Measurements from ENCODE around the gene EMC6.

Gene EMC6
- long read RNA-seq, donor 1, transcript EMC6-202 (2 exons, 762 nt): minor isoform, 7 of 50 reads
- long read RNA-seq, donor 1, transcript EMC6-201 (2 exons, 653 nt): major isoform, 43 of 50 reads
- long read RNA-seq, donor 1, partial matches to known transcripts: 0 of 50 reads
- long read RNA-seq, donor 1, other reads (novel, unspliced or antisense): 0 of 50 reads
- long read RNA-seq, donor 2, transcript EMC6-202 (2 exons, 762 nt): minor isoform, 5 of 38 reads
- long read RNA-seq, donor 2, transcript EMC6-201 (2 exons, 653 nt): major isoform, 33 of 38 reads
- long read RNA-seq, donor 2, partial matches to known transcripts: 0 of 38 reads
- long read RNA-seq, donor 2, other reads (novel, unspliced or antisense): 0 of 38 reads
- long read RNA-seq, donor 3, transcript EMC6-201 (2 exons, 653 nt): major isoform, 21 of 21 reads
- long read RNA-seq, donor 3, partial matches to known transcripts: 0 of 21 reads
- long read RNA-seq, donor 3, other reads (novel, unspliced or antisense): 0 of 21 reads
- long read RNA-seq, donor 4, transcript EMC6-201 (2 exons, 653 nt): major isoform, 21 of 27 reads
- long read RNA-seq, donor 4, transcript EMC6-202 (2 exons, 762 nt): minor isoform, 6 of 27 reads
- long read RNA-seq, donor 4, partial matches to known transcripts: 0 of 27 reads
- long read RNA-seq, donor 4, other reads (novel, unspliced or antisense): 0 of 27 reads
- long read RNA-seq, donor 5, transcript EMC6-201 (2 exons, 653 nt): major isoform, 37 of 39 reads
- long read RNA-seq, donor 5, partial matches to known transcripts: 0 of 39 reads
- long read RNA-seq, donor 5, other reads (novel, unspliced or antisense): 0 of 39 reads
- long read RNA-seq, donor 6, transcript EMC6-201 (2 exons, 653 nt): major isoform, 42 of 45 reads
- long read RNA-seq, donor 6, partial matches to known transcripts: 0 of 45 reads
- long read RNA-seq, donor 6, other reads (novel, unspliced or antisense): 0 of 45 reads
- long read RNA-seq, donor 7: 0 reads
- long read RNA-seq, donor 8, transcript EMC6-201 (2 exons, 653 nt): major isoform, 30 of 31 reads
- long read RNA-seq, donor 8, partial matches to known transcripts: 0 of 31 reads
- long read RNA-seq, donor 8, other reads (novel, unspliced or antisense): 0 of 31 reads

DNA sequence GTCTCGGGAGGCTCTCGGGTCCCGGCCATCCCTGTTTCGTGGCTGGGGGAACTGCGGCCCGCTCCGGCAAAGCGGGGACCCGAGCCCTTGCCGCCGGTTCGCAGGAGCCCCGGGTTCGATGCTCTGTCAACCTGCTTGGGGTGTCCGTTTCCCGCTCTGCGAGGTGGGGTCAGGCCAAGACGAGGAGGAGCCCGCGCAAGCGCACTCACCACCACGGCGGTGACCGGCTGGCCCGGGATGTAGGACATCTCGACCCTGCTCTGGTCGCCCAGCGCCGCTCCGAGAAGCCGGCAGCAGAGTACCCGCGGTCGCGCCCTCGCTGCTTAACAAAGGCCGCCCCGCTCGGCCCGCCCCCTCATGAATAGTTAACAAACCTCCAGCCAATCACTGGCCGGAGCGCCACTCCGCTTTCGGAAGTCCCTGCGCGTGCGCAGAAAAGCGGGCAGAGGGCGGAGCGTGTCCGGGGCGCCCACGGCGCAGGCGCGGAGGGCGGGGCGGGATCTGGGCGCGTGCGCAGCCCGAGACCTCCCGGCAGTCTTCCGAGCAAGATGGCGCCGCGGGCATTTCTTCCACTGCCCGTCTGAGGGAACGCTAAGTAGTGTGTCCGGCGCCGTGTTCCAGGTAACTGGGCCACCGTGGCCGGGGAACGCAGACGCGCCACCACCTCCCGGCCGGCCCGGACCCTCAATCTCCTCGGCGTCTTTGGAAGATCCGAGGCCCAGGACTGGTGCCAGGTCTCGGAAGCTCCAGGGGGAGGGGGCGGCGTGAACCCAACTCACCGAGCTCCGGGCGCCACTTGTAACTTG is at the start of gene EMC6, which contains the start of gene TAX1BP3:
Gene EMC6 (plus strand): TSS at position 534 of the 806 bp plus-strand sequence. CDS start 335 bp downstream, outside the sequence.
Gene TAX1BP3 (minus strand): TSS at position 300 of the 806 bp plus-strand sequence. CDS start 52 bp downstream, at position 248.
- peak; percentile 98 for DNase-seq

DNA sequence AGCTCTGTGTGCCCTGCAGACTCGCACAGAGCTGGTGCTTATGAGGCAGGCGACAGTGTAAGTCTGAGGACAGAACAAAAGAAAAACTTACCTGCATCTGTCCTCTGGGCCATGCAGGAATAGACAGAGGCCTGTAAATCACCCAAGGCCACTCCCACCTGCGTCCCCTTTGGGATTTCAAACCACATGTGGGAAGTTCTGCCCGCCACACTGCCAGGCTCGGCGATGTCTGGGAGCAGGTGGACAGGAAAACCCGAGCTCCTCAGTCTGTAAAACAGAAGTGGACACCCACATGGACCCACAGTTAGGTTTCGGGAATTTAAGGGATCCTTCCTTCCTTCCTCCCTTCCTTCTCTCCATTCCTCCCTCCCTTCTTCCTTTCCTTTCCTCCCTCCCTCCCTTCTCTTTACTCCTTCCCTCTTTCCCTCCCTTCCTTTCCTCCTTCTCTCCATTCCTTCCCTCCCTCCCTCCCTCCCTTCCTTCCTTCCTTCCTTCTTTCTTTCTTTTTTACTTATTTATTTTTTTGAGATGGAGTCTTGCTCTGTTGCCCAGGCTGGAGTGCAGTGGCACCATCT is 47.4 kb upstream of the EMC6 start:
- no peak for DNase-seq

DNA sequence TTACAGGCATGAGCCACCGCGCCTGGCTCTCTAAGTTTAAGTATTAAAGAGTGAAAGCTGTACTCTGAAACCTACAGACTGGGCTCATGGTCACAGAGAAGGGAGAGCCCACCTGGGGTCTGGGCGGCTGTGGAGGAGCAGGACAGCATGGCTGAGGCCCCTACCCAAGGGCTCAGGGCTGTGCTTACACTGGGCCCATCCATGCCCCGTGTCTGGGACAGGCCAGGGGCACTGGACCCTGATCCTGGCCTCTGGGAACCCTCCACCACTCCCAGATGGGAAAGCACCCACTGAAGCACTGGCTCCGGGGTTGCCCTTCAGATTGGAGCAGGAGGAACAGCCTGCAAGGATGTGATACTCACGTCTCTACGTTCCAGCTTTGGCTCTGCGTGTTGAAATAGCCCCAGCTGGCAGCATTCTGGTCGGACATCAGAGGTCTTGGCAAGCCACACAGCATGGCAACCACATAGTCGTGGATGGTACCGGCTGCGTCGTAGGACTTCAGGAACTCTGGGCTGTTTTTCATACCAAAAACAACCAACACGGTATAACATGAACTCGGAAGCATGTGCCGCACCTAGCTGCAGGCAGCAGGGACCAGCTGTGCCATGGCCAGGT is 45.5 kb upstream of the EMC6 start:
- DNase-seq: no peak

DNA sequence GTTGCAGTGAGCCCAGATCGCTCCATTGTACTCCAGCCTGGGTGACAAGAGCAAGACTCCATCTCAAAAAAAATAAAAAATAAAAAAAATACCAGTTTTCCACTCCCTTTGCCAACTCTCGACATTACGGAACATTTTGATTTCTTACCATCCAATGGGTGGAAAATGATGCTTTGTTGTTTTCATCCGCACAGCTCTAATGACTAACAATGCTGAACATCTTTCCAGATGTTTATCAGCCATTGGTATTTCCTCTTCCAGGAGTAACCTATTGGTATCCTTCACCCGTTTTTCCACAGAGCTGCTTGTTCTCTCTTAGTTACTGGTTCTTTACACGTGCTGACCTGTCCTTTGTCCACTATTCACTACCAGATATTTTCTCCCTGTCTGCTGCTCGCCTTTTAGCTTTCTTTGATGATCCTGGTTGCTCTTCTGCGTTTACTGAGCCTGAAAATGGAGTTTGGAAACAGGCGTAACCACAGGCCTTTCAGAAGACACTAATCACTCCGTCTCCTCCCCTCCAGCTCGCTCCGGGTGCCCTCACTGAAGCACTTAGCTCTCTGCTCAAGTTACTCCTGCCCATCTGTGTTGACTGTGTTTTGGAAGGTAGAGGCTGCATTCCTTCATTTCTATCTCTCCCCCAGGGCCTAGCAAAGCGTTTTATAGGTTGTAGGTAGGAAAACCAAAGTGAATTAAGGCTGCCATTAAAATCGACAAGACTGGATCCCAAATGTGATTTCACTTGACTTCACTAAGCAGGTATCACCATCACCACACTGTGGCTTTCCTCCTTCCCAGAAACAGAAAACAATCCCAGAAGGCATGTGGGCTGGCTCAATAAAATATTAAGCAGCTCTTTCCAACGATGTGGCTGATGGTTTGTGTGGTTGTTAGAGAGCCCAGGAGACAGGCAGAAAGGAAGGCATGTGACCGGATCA is 41.5 kb upstream of the EMC6 start:
- DNase-seq: no peak

DNA sequence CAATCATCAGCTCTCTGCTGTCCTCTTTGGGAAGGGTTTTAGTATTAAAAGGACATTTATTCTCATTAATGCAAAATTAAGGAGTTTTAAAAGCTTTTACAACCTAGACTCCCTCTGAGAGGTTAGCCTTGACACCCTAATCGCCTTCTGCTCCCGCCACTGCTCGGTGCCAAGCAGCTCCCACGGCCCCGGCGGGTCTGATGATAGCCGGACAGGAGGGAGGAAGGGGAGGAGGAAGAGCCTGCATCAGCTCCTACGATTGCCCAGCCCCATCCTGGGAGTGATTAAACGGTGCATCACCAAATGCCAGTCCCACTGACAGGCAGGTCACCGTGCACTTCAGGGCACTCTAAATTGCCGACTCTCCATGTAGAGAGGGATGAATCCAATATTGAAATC is 40.8 kb upstream of the EMC6 start:
- DNase-seq: no peak

DNA sequence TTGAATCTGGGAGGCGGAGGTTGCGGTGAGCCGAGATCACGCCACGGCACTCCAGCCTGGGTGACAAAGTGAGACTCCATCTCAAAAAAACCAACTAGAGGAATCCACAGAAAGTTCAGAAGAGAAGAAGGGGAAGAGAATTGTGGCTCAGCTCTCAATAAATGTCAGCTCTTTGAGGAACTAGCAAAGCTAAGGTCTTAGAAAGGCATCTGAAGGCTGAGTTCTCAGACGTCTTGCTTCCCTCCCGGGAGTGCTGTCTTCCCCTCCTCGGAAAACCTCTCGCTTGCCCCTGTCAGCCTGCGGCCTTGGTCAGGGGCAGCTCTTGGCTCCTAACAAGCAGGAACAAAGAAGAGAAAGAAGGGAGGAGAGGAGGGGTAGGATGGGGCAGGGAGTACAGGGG is 37.8 kb upstream of the EMC6 start:
- no peak for DNase-seq

DNA sequence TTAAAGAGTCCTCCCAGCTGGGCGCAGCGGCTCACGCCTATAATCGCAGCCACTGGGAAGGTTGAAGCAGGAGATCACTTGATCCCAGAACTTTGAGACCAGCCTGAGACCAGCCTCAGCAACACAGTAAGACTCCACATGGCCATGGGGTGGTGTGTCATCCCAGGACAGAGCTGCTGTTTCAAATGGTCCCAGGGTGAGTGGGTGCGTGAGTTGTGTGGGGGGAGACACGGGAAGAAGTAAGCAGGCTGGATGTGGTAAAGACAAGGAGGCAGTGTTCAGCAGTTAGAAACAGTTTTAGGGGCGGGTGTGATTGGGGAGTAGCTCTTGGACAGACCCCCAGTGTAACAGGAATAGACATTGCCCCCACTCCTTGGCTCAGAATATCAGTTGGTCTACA is 36.3 kb upstream of the EMC6 start:
- no peak for DNase-seq

DNA sequence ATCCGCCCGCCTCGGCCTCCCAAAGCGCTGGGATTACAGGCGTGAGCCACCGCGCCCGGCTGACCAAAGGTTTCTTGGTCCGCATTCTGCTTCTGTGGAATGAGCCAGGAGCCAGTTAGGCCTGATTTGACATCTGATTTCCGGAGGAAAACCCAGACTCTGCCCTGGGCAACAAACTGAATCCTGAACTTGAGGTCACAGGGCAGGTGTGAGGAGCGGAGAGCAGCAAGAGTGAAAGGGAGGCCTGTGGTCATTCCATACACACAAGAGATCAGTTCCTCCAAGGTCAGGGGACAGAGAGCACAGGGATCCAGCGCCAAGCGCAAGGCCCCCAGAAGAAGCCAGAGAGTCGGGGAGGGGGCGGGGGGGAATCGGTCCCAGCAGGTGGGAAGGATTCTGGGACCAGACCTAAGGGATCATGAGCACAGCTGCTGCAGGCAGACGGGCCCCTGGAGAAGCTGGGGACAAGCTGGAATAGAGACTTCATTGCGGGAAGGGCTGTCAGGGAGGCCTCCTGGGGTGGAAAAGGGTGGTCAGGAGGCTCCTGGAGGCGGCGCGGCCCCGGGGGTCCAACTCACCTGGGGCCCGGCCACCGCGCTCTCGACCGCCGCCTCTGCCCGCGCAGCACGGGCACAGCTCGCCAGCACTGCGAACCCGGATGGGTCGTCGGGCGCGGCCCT is 33.0 kb upstream of the EMC6 start:
- peak; percentile 94 for DNase-seq

DNA sequence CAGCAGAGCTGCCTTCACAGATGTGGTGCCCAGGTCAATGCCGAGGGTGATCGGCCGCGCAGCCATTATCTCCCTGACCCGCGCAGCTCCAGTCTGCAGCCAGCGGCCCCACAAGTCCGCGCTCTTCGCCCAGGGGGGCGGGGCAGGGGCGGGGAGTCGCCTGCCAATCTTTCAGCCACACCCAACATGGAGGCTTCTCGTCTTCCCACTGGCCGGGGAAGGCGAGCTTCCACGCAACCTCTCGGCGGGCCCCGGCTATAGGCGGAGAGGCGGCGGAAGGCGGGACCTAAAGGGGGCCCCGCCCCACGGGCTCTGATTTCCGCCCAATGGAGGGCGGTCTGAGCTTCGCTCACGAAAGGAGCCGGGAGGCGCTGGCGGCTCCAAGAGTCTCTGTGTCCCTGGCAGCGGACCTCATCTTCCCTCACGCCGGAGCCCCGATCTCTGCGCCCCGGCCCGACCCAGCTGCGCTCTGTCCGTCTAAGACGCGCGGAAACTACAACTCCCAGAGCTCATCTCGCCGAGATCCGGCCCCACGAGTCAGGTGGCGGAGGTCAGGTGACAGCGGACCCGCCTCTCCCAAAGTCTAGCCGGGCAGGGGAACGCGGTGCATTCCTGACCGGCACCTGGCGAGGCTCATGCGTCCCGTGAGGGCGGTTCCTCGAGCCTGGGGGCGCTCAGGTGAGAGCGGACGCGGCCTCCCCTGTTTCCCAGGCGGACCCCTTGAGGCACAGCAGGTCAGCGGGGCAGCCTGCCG is 32.3 kb upstream of the EMC6 start, which contains the start of the genes CTNS and SHPK:
Gene CTNS (plus strand): TSS at position 607 of the 754 bp plus-strand sequence. CDS start 3,447 bp downstream, outside the sequence.
Gene SHPK (minus strand): TSS at position 97 of the 754 bp plus-strand sequence. CDS start 31 bp downstream, at position 66.
- DNase-seq: peak; percentile 99

DNA sequence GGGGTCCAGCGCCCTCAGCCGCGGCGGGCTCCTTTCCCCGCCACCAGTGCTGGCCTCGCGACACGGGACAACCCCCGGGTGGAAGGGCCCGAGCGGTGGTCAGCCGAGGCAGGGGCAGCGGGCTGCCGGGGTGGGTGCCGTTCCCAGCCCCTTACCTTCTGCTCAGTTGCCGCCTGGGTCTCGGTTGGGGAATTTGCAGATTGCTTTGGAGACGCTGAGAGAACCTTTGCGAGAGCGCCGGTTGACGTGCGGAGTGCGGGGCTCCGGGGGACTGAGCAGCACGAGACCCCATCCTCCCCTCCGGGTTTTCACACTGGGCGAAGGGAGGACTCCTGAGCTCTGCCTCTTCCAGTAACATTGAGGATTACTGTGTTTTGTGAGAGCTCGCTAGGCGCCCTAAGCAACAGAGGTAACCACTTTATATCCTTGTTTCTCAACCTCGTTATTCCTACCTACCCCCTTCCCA is 31.7 kb upstream of the EMC6 start:
- DNase-seq: no peak

DNA sequence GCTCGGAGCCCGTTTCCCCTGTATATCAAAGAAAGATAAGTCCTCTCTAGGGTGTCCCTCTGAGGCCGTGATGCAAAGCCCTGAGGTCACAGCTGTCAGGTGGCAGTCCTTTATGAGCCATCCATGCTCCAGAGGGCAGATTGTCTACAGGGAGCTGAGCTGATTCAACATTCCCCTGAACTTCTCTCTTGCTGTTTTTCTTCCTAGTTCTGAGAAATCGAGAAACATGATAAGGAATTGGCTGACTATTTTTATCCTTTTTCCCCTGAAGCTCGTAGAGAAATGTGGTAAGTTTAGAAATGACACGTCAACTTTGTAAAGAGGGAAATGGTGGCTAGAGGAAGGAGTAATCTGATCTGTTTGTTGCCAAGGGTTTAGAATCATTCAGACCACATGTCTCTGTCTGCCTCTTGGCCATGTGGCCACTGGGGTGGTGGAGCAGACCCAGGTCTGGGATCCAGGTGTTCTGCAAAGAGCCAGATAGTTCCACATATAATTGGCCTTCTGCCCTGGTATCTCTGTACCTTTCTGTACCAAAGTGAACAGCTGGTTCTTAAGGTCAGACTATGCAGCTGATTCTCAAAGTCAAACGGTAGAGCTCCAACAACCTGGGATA is 28.5 kb upstream of the EMC6 start:
- DNase-seq: no peak

DNA sequence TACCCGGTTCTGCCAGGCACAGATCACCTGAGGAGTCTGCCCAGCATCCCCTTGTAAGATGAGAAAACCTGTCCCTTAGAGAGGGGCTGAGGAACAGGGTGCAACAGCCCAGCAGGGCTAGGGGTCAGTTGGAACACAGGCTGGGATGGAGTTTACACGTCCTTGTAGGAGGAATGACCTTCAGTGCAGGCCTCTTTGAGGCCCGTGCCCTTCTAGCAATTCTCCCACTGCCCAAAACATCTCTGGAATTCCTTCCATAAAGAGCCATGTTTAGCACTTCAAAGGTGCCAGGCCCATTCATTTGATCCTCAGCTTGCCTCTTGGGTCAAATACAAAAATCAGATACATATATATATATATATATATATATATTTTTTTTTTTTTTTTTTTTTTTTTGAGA is 27.6 kb upstream of the EMC6 start:
- no peak for DNase-seq

DNA sequence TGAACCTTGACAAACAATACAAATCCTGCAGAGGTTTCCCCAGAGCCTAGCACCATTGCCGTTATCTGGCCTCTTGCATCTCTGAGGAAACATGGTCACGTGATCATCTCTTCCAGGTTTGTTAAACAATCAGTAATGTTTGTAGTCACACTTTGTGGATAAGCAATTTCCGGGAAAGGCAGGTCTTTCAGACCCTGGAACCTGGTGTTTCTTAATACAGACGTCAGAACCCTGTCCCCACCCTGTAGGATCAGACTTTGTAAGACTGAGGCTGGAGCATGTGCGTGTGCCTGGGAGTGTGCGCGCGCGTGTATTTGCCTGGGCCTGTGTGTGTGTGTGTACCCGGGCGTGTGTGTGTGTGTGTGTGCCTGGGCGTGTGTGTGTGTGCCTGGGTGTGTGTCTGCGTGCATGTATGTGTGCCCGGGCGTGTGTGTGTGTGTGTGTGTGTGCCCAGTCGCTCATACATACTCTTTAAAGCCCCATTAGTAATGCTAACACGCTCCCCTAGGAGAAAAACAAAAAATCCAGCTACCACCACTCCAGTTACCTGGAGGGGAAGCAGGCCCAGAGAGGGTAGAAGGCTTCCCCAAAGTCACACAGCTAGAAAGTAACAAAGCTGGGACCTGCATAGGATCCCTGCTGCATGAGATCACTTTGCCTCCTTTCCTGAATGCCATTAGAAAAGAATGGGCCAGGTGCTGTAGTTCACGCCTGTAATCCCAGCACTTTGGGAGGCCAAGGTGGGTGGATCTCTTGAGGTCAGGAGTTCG is 26.7 kb upstream of the EMC6 start:
- no peak for DNase-seq

DNA sequence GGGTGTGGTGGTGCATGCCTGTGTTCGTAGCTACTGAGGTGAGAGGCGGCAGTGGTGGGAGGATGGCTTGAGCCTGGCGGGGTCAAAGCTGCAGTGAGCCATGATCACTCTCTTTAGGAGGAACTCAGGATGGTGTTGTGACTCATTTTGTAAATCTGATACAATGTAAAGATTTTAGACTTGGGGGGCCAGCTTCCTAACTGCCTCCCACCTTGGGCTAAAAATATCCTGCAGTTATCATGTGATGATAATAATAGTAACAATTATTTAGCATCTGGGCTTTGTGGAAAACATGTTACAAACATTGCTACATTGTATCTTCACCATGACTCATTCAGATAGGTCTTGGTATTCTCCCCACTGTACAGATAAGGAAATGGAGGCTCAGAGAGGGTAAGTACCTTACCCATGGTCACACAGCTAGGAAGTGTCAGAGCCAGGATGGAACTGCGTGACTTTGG is 24.7 kb upstream of the EMC6 start:
- no peak for DNase-seq

DNA sequence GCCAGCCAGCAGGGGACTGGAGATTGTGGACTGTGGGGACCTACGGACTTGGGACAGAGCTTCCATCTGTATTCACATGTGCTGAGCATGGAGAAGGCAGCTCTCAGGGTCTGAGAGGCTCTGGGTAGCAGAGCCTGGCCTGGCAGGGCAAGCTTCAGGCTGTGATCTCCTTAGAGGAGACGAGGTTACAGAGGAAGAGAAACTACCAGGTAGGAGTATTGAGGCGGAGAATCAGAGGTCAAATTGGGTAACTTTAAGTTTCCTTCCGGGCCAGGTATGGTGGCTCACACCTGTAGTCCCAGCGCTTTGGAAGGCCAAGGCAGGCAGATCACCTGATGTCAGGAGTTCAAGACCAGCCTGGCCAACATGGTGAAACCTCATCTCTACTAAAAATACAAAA is 23.3 kb upstream of the EMC6 start:
- DNase-seq: no peak

DNA sequence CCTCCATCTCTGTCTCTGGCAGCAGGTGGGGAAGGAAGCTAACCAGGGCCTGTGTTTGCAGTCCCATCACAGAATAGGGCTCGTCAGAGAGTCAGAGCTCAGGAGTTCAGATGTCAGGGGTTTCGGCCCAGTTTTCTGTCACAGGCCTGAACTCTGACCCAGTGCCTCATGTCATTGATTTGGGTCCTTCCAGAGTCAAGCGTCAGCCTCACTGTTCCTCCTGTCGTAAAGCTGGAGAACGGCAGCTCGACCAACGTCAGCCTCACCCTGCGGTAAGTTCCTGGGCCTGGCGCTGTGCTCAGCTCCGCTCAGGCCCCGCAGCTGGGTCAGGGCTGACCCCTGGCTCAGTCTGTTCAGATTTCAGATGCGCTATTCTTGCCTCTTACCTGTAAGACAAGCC is 21.4 kb upstream of the EMC6 start:
- no peak for DNase-seq
